CD4-positive, alpha-beta T cell treated with Interleukin-21 for 1 hour (primary cell): ENCODE measurements around the gene PCDHGA1.
"Not testable (repeated sequence)": the region's sequence is repeated elsewhere in the genome, so short reads cannot be mapped to it uniquely, and the experiment has no call there.

ENCODE experiments used
- DNase-seq: peaks from one replicate; pipeline ENCODE4 v3.0.0-alpha.2; 2020

Gene PCDHGA1

DNA sequence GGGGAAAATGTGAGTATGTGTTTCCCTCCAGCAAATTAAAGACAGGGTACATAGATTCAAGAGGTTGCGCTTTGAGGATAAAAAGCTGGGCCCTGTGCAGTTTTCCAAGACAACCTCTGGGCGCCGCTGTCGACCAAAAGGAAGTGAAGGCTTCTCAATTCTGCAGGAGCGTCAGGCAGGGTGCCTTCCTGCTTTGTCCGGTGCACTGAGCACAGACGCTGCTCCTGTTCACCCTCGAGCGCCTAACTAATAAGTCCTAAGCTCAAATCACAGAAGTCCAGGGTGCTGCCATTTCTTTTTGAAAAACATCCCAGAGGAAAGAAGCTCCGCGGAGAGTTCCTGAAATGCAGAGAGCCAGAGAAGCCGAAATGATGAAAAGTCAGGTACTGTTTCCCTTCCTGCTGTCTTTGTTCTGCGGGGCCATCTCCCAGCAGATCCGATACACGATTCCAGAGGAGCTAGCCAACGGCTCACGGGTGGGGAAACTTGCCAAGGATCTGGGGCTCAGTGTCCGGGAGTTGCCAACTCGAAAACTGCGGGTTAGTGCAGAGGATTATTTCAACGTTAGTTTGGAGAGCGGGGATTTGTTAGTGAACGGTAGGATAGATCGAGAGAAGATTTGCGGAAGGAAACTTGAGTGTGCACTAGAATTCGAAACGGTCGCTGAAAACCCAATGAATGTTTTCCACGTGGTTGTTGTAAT is 19.8 kb downstream of the PCDHGA1 start, which contains the start of gene PCDHGB1:
PCDHGB1 (plus strand) TSS at position 183 of the 703 bp plus-strand sequence; CDS start at position 345, 162 bp downstream.
- DNase-seq: peak; percentile 44

GRCh38 chr5:141351591-141351990 is 21.3 kb downstream of the PCDHGA1 start:
- DNase-seq: no peak

- peak; percentile 24 for DNase-seq
Measured at GRCh38 chr5:141354900-141355469, 24.7 kb downstream of the PCDHGA1 start, which contains the start of gene PCDHGA4. TSS of gene PCDHGA4 (plus strand) at chr5:141355021. CDS start at chr5:141355108, 87 bp downstream.

- no peak for DNase-seq
Measured at GRCh38 chr5:141355641-141356040, 25.3 kb downstream of the PCDHGA1 start.

- no peak for DNase-seq
Measured at GRCh38 chr5:141356133-141356532, 25.8 kb downstream of the PCDHGA1 start.

- no peak for DNase-seq
Measured at GRCh38 chr5:141356950-141357349, 26.6 kb downstream of the PCDHGA1 start.

- DNase-seq: peak; percentile 50
Measured at GRCh38 chr5:141359790-141360426, 29.6 kb downstream of the PCDHGA1 start, which contains the start of gene PCDHGB2. TSS of gene PCDHGB2 (plus strand) at chr5:141359994. CDS start at chr5:141360136, 142 bp downstream.

DNA sequence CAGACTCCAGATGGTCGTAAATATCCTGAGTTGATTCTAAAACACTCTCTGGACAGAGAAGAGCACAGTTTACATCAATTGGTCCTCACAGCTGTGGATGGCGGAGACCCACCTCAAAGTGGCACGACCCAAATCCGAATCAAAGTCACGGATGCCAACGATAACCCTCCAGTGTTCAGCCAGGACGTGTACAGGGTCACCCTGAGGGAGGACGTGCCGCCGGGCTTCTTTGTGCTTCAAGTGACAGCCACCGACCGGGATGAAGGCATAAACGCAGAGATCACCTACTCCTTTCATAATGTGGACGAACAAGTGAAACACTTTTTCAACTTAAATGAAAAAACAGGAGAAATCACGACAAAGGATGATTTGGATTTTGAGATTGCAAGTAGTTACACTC is 30.4 kb downstream of the PCDHGA1 start:
- DNase-seq: no peak

DNA sequence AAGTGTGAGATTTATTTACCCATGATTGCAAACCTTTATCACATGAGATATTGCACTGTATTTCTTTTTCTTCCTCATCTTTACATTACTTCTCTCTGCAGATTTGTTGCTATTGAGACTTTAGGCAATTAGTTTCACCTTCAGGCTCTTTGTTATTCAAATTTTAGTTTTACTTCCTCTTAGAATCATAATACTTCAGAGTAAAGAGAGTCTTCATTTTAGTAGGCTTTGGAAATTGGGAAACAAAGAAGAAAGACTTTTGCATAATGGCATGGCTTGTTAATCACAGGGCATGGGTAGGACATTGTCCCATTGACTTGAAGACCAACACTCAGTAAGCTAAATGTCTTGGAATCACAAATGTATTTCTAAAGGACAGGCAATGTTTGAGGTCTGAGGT is 32.4 kb downstream of the PCDHGA1 start:
- DNase-seq: no peak

GRCh38 chr5:141363952-141364660 is 33.8 kb downstream of the PCDHGA1 start, which contains the start of gene PCDHGA5:
TSS of gene PCDHGA5 (plus strand) at chr5:141364162. CDS start at chr5:141364331, 169 bp downstream.
- DNase-seq: no peak

DNA sequence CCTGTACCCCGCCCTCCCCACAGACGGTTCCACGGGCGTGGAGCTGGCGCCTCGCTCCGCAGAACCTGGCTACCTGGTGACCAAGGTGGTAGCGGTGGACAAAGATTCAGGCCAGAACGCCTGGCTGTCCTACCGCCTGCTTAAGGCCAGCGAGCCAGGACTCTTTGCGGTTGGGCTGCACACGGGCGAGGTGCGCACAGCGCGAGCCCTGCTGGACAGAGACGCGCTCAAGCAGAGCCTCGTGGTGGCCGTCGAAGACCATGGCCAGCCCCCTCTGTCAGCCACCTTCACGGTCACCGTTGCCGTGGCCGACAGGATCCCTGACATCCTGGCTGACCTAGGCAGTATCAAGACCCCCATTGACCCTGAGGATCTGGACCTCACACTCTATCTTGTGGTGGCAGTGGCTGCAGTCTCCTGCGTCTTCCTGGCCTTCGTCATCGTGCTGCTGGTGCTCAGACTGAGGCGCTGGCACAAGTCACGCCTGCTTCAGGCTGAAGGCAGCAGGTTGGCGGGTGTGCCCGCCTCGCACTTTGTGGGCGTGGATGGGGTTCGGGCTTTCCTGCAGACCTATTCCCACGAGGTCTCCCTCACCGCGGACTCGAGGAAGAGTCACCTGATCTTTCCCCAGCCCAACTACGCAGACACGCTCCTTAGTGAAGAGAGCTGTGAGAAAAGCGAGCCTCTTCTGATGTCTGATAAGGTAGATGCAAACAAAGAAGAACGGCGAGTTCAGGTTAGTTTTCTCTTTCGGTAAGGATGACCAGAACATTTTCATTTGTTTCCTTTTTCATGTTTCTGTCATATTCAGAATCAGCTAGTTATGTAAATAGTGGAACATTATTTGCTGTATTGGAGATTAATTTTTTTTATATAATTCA is 35.9 kb downstream of the PCDHGA1 start:
- no peak for DNase-seq

DNA sequence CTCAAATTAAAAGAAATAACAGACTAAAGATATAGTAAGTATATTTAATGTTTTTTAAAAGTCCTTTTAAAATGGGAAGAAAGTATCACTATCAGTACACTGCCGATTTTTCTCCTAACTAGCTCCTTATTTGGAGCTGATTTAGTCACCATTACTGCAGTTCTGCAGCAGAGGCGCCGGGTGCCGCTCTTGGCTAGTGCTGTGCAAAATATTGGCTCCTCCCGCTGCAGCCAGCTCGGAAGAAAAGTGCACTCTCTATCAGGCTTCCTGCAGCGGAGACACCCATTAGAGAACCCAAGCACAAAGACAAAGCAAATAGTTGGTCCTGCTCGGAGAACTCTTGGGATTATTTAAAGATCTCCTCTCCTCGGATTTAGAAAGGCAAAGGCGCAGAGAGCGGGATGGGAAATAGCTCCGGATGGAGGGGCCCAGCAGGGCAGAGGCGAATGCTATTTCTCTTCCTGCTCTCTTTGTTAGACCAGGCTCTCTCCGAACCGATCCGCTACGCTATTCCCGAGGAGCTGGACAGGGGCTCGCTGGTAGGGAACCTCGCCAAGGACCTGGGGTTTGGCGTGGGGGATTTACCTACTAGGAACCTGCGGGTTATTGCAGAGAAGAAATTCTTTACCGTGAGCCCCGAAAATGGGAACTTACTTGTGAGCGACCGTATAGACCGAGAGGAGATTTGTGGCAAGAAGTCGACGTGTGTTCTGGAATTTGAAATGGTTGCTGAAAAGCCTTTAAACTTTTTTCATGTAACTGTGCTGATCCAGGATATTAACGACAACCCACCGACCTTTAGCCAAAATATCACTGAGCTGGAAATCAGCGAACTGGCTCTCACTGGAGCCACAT is 39.9 kb downstream of the PCDHGA1 start, which contains the start of gene PCDHGB3:
PCDHGB3 (plus strand) TSS at position 249 of the 855 bp plus-strand sequence; CDS start at position 402, 153 bp downstream.
- DNase-seq: peak; percentile 49

DNA sequence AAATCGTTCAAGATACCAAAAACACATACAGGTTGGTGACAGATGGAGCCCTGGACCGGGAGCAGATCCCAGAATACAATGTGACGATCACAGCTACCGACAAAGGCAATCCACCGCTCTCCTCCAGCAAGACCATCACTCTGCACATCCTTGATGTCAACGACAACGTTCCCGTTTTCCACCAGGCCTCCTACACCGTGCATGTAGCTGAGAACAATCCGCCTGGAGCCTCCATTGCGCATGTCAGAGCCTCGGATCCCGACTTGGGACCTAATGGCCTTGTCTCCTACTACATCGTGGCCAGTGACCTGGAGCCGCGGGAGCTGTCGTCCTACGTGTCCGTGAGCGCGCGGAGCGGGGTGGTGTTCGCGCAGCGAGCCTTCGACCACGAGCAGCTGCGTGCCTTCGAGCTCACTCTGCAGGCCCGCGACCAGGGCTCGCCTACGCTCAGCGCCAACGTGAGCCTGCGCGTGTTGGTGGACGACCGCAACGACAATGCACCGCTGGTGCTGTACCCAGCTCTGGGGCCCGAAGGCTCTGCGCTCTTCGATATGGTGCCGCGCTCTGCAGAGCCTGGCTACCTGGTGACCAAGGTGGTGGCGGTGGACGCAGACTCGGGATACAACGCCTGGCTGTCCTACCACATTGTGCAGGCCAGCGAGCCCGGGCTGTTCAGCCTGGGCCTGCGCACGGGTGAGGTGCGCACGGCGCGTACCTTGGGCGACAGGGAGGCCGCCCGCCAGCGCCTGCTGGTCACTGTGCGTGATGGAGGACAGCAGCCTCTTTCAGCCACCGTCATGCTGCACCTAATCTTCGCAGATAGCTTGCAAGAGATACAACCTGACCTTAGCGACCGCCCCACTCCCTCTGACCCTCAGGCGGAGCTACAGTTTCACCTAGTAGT is 41.5 kb downstream of the PCDHGA1 start:
- DNase-seq: no peak

- DNase-seq: no peak
Measured at GRCh38 chr5:141373673-141374317, 43.5 kb downstream of the PCDHGA1 start, which contains the start of gene PCDHGA6. TSS of gene PCDHGA6 (plus strand) at chr5:141373891. CDS start at chr5:141374084, 193 bp downstream.

- DNase-seq: no peak
Measured at GRCh38 chr5:141374627-141375026, 44.3 kb downstream of the PCDHGA1 start.

DNA sequence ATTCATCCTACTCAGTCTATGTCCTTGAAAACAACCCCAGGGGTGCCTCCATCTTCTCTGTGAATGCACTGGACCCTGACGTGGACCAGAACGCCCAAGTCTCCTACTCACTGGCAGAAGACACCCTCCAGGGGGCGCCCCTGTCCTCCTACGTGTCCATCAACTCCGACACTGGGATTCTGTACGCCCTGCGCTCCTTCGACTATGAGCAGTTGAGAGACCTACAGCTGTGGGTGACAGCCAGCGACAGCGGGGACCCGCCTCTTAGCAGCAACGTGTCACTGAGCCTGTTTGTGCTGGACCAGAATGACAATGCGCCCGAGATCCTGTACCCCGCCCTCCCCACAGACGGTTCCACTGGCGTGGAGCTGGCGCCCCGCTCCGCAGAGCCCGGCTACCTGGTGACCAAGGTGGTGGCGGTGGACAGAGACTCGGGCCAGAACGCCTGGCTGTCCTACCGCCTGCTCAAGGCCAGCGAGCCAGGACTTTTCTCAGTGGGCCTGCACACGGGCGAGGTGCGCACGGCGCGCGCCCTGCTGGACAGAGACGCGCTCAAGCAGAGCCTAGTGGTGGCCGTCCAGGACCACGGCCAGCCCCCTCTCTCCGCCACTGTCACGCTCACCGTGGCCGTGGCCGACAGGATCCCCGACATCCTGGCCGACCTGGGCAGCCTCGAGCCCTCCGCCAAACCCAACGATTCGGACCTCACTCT is 45.3 kb downstream of the PCDHGA1 start:
- not testable (repeated sequence) for DNase-seq

DNA sequence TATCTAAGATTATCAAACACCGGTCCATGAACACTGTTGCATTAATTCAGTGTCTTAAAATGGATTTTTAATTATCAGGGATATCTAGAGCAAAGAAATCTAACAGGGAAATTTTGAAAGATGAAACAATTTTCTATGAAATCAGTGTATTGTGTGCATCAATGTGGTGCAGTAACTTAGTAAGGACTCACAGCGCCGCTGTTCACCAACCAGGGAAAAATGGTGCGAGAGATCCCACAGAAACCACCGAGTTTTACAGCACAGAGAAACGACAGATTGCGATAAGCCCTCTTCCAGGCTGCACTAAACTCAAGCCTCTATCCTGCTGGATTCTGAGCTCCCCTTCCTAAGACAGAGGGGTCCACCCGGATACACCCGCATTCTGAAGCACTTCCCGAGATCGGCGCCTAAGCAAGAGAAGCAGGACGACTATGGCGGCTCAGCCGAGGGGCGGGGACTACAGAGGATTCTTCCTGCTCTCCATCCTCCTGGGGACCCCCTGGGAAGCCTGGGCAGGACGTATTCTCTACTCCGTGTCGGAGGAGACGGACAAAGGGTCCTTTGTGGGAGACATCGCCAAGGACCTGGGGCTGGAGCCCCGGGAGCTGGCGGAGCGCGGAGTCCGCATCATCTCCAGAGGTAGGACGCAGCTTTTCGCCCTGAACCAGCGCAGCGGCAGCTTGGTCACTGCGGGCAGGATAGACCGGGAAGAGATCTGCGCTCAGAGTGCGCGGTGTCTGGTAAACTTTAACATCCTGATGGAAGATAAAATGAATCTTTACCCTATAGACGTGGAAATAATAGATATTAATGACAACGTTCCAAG is 52.4 kb downstream of the PCDHGA1 start, which contains the start of gene PCDHGA7:
PCDHGA7 (plus strand) TSS at position 274 of the 826 bp plus-strand sequence; CDS start at position 432, 158 bp downstream.
- DNase-seq: no peak
